PC-9 (cell line): ENCODE results near the gene FGB. TPM values are rescaled to one million over a fixed set of nuclear protein-coding genes. Genes with fewer than 3 reads are reported as not detected.
"Not testable (repeated sequence)": the region's sequence is repeated elsewhere in the genome, so short reads cannot be mapped to it uniquely, and the experiment has no call there.

Experiments used
- BruUV-seq: library from RNA; stranded (reverse); fragments of 400-500 nt; replicated peaks from 2 replicates; lab custom pipeline; 2021; lab: Mats Ljungman, UMichigan
- CTCF ChIA-PET: fragments of 300-600 bp; sonication (Branson Sonifier 250); formaldehyde crosslinking; loops from one replicate; lab custom pipeline; 2022; ENCODE audit warnings: antibody characterized with exemption; lab: Charles Lee
- POLR2A ChIA-PET: fragments of 300-600 bp; sonication (Branson Sonifier 250); formaldehyde crosslinking; loops from one replicate; lab custom pipeline; 2022; ENCODE audit warnings: antibody characterized with exemption; ENCODE audit not compliant: unreplicated experiment; lab: Charles Lee
- DNase-seq, 2 experiments: peaks; one replicate each; pipeline versions ENCODE4 v3.0.0 to v3.0.0-alpha.2; 2015 to 2022; ENCODE audit warnings: mixed read lengths in 1 of 2
- H2AFZ ChIP-seq: fragments of 200-600 bp; sonication (generic); 2 replicates; pipeline ENCODE4 v1.8.1; 2017; ENCODE audit warnings: antibody characterized with exemption
- H3F3A ChIP-seq: fragments of 200-600 bp; sonication (generic); 2 replicates; pipeline ENCODE4 v1.8.1; 2017; ENCODE audit warnings: antibody characterized with exemption, mild to moderate bottlenecking, low read depth; ENCODE audit not compliant: insufficient read depth
- H3K27ac ChIP-seq: fragments of 200-600 bp; sonication (generic); 2 replicates; pipeline ENCODE4 v1.6.1; 2016; ENCODE audit warnings: mixed run types
- H3K27me3 ChIP-seq: fragments of 200-600 bp; sonication (generic); 2 replicates; pipeline ENCODE4 v1.6.1; 2016; ENCODE audit warnings: low read depth, mixed run types; ENCODE audit not compliant: insufficient read depth
- H3K36me3 ChIP-seq: fragments of 200-600 bp; sonication (generic); 2 replicates; pipeline ENCODE4 v1.6.1; 2016; ENCODE audit warnings: low read depth, mixed run types
- H3K4me1 ChIP-seq: fragments of 200-600 bp; sonication (generic); replicated peaks from 2 replicates; pipeline ENCODE4 v1.6.1; 2016; ENCODE audit warnings: mixed run types; ENCODE audit not compliant: insufficient read depth
- H3K4me2 ChIP-seq: fragments of 200-600 bp; sonication (generic); 2 replicates; pipeline ENCODE4 v1.6.1; 2017; ENCODE audit warnings: mixed run types
- H3K4me3 ChIP-seq: fragments of 200-600 bp; sonication (generic); 2 replicates; pipeline ENCODE4 v1.6.1; 2016; ENCODE audit warnings: mixed run types
- H3K79me2 ChIP-seq: fragments of 200-600 bp; sonication (generic); 2 replicates; pipeline ENCODE4 v1.6.1; 2017; ENCODE audit warnings: low read depth, mixed run types
- H3K9me2 ChIP-seq: fragments of 200-600 bp; sonication (generic); 2 replicates; pipeline ENCODE4 v1.8.1; 2017; ENCODE audit warnings: mild to moderate bottlenecking; ENCODE audit not compliant: insufficient read depth
- H3K9me3 ChIP-seq: fragments of 200-600 bp; sonication (generic); 2 replicates; pipeline ENCODE4 v1.8.1; 2016; ENCODE audit warnings: low read depth; ENCODE audit not compliant: insufficient read depth
- H4K20me1 ChIP-seq: fragments of 200-600 bp; sonication (generic); 2 replicates; pipeline ENCODE4 v1.8.1; 2017; ENCODE audit not compliant: insufficient read depth
- EZH2 ChIP-seq: fragments of 200-600 bp; sonication (generic); IDR thresholded peaks from 2 replicates; pipeline ENCODE4 v1.8.0; 2017; ENCODE audit warnings: antibody characterized with exemption, low read depth
- intact Hi-C: fragments of 100-400 bp; cut with micrococcal nuclease; formaldehyde crosslinking; loops from one replicate; pipeline ENCODE4 v1.10.0; 2022; ENCODE audit not compliant: unreplicated experiment
- total RNA-seq: library from RNA; stranded (reverse); gene quantifications from 2 replicates; pipeline ENCODE4 v1.2.3, GENCODE V29; 2021
- TF ChIP-seq, protein P1 (sequence below): fragments of 200-600 bp; sonication (generic); conservative IDR thresholded peaks from 2 replicates; pipeline ENCODE4 v1.6.1; 2017; ENCODE audit warnings: mixed run types, antibody characterized with exemption, mild to moderate bottlenecking, moderate library complexity

FGB gene
- total RNA-seq, 1 experiment from 2014 or later = not detected

DNA sequence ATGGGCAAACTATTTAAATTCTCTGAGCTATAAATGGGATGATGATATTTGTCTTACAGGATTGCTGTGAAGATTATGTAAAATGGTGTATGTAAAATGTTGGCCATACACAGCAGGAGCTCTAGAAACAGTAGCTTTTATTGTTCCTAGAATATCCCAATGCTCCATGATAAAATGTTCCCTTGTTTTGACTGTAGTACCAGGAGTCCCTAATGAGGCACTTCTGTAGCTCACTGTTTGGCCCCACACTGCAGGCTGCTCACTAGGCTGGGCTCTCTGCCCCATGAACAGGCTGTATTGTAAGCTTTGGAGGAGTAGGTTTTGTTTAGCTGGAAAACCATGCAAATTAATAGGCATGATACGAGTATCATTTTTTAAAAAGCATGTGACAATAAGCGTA, 31.1 kb downstream of the FGB start:
- BruUV-seq = no TSS peak
- POLR2A ChIA-PET = no interaction called here

DNA sequence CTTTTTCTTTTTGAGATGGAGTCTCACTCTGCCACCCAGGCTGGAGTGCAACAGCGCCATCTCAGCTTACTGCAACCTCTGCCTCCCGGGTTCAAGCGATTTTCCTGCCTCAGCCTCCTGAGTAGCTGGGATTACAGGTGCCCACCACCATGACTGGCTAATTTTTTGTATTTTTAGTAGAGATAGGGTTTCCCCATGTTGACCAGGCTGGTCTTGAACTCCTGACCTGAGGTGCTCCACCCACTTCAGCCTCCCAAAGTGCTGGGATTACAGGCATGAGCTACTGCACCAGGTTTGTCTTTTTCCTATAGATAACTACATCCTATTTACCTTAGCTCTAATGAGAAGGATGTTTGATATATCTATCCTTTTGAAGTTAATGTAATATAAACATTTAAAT, 31.5 kb downstream of the FGB start:
- H3K27ac ChIP-seq, H2AFZ ChIP-seq, H3K4me1 ChIP-seq, H3K27me3 ChIP-seq, H3K9me2 ChIP-seq, H3K4me3 ChIP-seq, BruUV-seq, H3K9me3 ChIP-seq, H3F3A ChIP-seq, intact Hi-C loops, CTCF ChIA-PET, H3K4me2 ChIP-seq, H3K36me3 ChIP-seq, H4K20me1 ChIP-seq, H3K79me2 ChIP-seq, POLR2A ChIA-PET, DNase-seq: not testable (repeated sequence)

More for the DNA sequence above, 31.1 kb downstream of the FGB start:
- H3K4me3 ChIP-seq = no peak overlapping the region
- H3K9me2 ChIP-seq = no peaks in the 10 kb centered on the region
- CTCF ChIA-PET = no interaction called here
- no peaks in the 10 kb centered on the region for H3K27me3 ChIP-seq
- H3K27ac ChIP-seq = no peak overlapping the region
- no peak overlapping the region for H3K4me2 ChIP-seq
- H2AFZ ChIP-seq = no peak overlapping the region
- H3K79me2 ChIP-seq = no peaks in the 10 kb centered on the region
- H3K36me3 ChIP-seq = no peaks in the 10 kb centered on the region
- H4K20me1 ChIP-seq = no peaks in the 10 kb centered on the region
- no peaks in the 10 kb centered on the region for H3K9me3 ChIP-seq
- DNase-seq = no peak
- H3F3A ChIP-seq = no peaks in the 10 kb centered on the region
- TF ChIP-seq EZH2 = no peak
- intact Hi-C loops = no loop called here
- peaks cover 8% of the 10 kb centered on the region for H3K4me1 ChIP-seq

DNA sequence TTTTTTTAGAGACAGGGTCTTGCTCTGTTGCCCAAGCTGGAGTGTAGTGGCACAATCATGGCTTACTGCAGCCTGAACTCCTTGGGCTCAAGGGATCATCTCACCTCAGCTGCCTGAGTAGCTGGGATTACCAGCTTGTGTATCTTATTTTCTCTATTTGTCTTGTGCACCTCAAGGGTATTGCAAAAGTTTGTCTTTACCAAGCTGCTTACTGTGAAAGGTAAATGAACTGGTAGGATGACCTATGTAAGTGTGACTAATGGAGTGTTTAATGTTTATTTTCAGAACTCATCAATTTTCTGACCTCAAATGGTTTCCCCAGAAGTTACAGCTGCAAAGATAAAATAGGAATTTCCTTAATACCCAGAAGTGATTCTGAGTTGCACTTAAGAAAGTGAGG, 33.0 kb downstream of the FGB start:
- no TSS peak for BruUV-seq
- TF ChIP-seq, protein P1, sequence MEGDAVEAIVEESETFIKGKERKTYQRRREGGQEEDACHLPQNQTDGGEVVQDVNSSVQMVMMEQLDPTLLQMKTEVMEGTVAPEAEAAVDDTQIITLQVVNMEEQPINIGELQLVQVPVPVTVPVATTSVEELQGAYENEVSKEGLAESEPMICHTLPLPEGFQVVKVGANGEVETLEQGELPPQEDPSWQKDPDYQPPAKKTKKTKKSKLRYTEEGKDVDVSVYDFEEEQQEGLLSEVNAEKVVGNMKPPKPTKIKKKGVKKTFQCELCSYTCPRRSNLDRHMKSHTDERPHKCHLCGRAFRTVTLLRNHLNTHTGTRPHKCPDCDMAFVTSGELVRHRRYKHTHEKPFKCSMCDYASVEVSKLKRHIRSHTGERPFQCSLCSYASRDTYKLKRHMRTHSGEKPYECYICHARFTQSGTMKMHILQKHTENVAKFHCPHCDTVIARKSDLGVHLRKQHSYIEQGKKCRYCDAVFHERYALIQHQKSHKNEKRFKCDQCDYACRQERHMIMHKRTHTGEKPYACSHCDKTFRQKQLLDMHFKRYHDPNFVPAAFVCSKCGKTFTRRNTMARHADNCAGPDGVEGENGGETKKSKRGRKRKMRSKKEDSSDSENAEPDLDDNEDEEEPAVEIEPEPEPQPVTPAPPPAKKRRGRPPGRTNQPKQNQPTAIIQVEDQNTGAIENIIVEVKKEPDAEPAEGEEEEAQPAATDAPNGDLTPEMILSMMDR = no peak
- TF ChIP-seq EZH2 = no peak
- Histone ChIP-seq H3K27me3 (no peaks in the 10 kb centered on the region), H3K9me2 (no peaks in the 10 kb centered on the region), H2AFZ (no peak overlapping the region), H3K4me1 (peaks cover 8% of the 10 kb centered on the region), H4K20me1 (no peaks in the 10 kb centered on the region), H3K4me3 (no peak overlapping the region), H3K9me3 (no peaks in the 10 kb centered on the region), H3K27ac (no peak overlapping the region), H3K4me2 (no peak overlapping the region), H3K79me2 (no peaks in the 10 kb centered on the region), H3F3A (no peaks in the 10 kb centered on the region), H3K36me3 (no peaks in the 10 kb centered on the region)
- DNase-seq = peak in 1 of 2 experiments; percentile 74
- ChIA-PET POLR2A (no interaction called here), CTCF (interaction anchor here (0.6 kb wide), 1 partner anchor 1005 kb away, joined by 5 read pairs; no protein-coding TSS in a partner anchor)
- intact Hi-C loops = no loop called here

DNA sequence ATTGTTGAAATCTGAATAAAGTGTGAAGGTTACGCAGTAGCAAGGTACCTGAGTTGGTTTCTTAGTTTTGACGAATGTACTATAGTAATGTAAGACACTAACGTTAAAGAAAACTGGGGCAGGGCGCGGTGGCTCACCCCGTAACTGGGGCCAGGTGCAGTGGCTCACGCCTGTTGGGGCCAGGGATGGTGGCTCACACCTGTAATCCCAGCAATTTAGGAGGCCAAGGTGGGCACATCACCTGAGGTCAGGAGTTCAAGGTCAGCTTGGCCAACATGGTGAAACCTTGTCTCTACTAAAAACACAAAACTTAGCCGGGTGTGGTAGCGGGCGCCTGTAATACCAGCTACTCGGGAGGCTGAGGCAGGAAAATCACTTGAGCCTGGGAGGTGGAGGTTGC, 34.5 kb downstream of the FGB start:
- H2AFZ ChIP-seq, DNase-seq, H3K9me2 ChIP-seq, H3F3A ChIP-seq, POLR2A ChIA-PET, H3K27ac ChIP-seq, H3K9me3 ChIP-seq, H3K4me2 ChIP-seq, H3K36me3 ChIP-seq, CTCF ChIA-PET, BruUV-seq, H3K79me2 ChIP-seq, H3K27me3 ChIP-seq, intact Hi-C loops, H3K4me3 ChIP-seq, H4K20me1 ChIP-seq: not testable (repeated sequence)
- H3K4me1 ChIP-seq = peaks cover 11% of the 10 kb centered on the region
